ENCODE data around the gene MILR1.

- TF ChIP-seq GABPA (IDR thresholded peaks at IDR 0.05 in 1 of 2, conservative IDR thresholded peaks at IDR 0.05 in 1 of 2) (no peak), YY1 (IDR thresholded peaks at IDR 0.05) (no peak), CTCF (IDR thresholded peaks at IDR 0.05; ENCODE audit: low read depth, low read length, missing input control) (no peak), JUND (IDR thresholded peaks at IDR 0.05) (no peak)
Observed at GRCh38 chr17:64400642-64401041, 48.3 kb upstream of the MILR1 start.

Data from liver (tissue), 3 donors.